Neural cell (in vitro differentiated cells): ENCODE measurements around the gene PAAF1. TPM values are rescaled to one million over a fixed set of nuclear protein-coding genes. Genes with fewer than 3 reads are reported as not detected.

Experiments
- H2AFZ ChIP-seq: fragments of 200-600, 300-800 bp; sonication (generic), shearing (Covaris generic); 2 replicates; pipeline ENCODE4 v1.6.0; 2014; ENCODE audit warnings: low read depth, mild to moderate bottlenecking, antibody characterized with exemption, low read length, moderate library complexity
- H3F3A ChIP-seq: fragments of 200-600 bp; shearing (Covaris generic); 2 replicates; pipeline ENCODE4 v1.6.1; 2016; ENCODE audit warnings: mild to moderate bottlenecking, moderate library complexity, mixed read lengths, antibody characterized with exemption, low read length; ENCODE audit not compliant: insufficient read depth, poor library complexity, severe bottlenecking
- H3K27ac ChIP-seq: fragments of 200-600, 300-800 bp; sonication (generic), shearing (Covaris generic); 2 replicates; pipeline ENCODE4 v1.5.1; 2014; ENCODE audit warnings: mild to moderate bottlenecking, low read length, moderate library complexity
- H3K27me3 ChIP-seq: fragments of 300-800, 200-600 bp; sonication (generic), shearing (Covaris generic); 2 replicates; pipeline ENCODE4 v1.6.0; 2014; ENCODE audit warnings: mild to moderate bottlenecking, low read depth, low read length, moderate library complexity; ENCODE audit not compliant: insufficient read depth
- H3K36me3 ChIP-seq: fragments of 300-800, 200-600 bp; sonication (generic), shearing (Covaris generic); 2 replicates; pipeline ENCODE4 v1.5.1; 2014; ENCODE audit warnings: mild to moderate bottlenecking, antibody characterized with exemption, low read length, moderate library complexity; ENCODE audit not compliant: insufficient read depth
- H3K4me2 ChIP-seq: fragments of 300-800, 200-600 bp; sonication (generic), shearing (Covaris generic); 2 replicates; pipeline ENCODE4 v1.6.0; 2014; ENCODE audit warnings: mild to moderate bottlenecking, low read length
- H3K4me3 ChIP-seq: fragments of 300-800, 200-600 bp; sonication (generic), shearing (Covaris generic); 2 replicates; pipeline ENCODE4 v1.5.1; 2014; ENCODE audit warnings: mild to moderate bottlenecking, low read length, moderate library complexity
- H3K79me2 ChIP-seq: fragments of 200-600 bp; shearing (Covaris generic); replicated peaks from 2 replicates; pipeline ENCODE4 v1.6.0; 2014; ENCODE audit warnings: mild to moderate bottlenecking, low read length, moderate library complexity; ENCODE audit not compliant: insufficient read depth
- H3K9ac ChIP-seq: fragments of 300-800, 200-600 bp; sonication (generic), shearing (Covaris generic); 2 replicates; pipeline ENCODE4 v1.6.1; 2016; ENCODE audit warnings: mild to moderate bottlenecking, low read length, mixed read lengths
- H3K9me2 ChIP-seq: fragments of 200-600 bp; shearing (Covaris generic); 2 replicates; pipeline ENCODE4 v1.6.1; 2016; ENCODE audit warnings: mild to moderate bottlenecking, low read length, mixed read lengths; ENCODE audit not compliant: insufficient read depth
- H3K9me3 ChIP-seq: fragments of 200-600, 300-800 bp; sonication (generic), shearing (Covaris generic); 2 replicates; pipeline ENCODE4 v1.6.1; 2016; ENCODE audit warnings: mild to moderate bottlenecking, mixed run types, low read length, moderate library complexity, mixed read lengths
- H4K20me1 ChIP-seq: fragments of 200-600 bp; shearing (Covaris generic); 2 replicates; pipeline ENCODE4 v1.6.1; 2016; ENCODE audit warnings: mild to moderate bottlenecking, mixed run types; ENCODE audit not compliant: insufficient read depth
- CTCF ChIP-seq: fragments of 450-650 bp; IDR thresholded peaks from 2 replicates; pipeline ENCODE4 v1.5.1; 2014; ENCODE audit warnings: antibody characterized with exemption, mild to moderate bottlenecking, moderate library complexity; ENCODE audit not compliant: poor library complexity, severe bottlenecking
- EP300 ChIP-seq: fragments of 450-650 bp; conservative IDR thresholded peaks from 2 replicates; pipeline ENCODE4 v1.6.1; 2014; ENCODE audit warnings: antibody characterized with exemption, mild to moderate bottlenecking, moderate library complexity; ENCODE audit not compliant: poor library complexity, severe bottlenecking
- EZH2 ChIP-seq: fragments of 200-600, 300-800 bp; shearing (Covaris generic), sonication (generic); IDR thresholded peaks from 2 replicates; pipeline ENCODE4 v1.6.1; 2014; ENCODE audit warnings: antibody characterized with exemption, low read length, borderline replicate concordance, mild to moderate bottlenecking; ENCODE audit not compliant: insufficient read depth, poor library complexity, severe bottlenecking
- MXI1 ChIP-seq: fragments of 450-650 bp; conservative IDR thresholded peaks from 2 replicates; pipeline ENCODE4 v1.6.1; 2014; ENCODE audit warnings: antibody characterized with exemption, mild to moderate bottlenecking; ENCODE audit not compliant: poor library complexity, severe bottlenecking
- POLR2AphosphoS5 ChIP-seq: IDR thresholded peaks from 2 replicates; pipeline ENCODE4 v1.6.1; 2012
- RAD21 ChIP-seq: fragments of 450-650 bp; conservative IDR thresholded peaks from 2 replicates; pipeline ENCODE4 v1.6.1; 2014; ENCODE audit warnings: antibody characterized with exemption, mild to moderate bottlenecking, moderate library complexity
- REST ChIP-seq: IDR thresholded peaks from 2 replicates; pipeline ENCODE4 v1.6.1; 2012; ENCODE audit warnings: borderline replicate concordance
- SMC3 ChIP-seq: fragments of 450-650 bp; conservative IDR thresholded peaks from 2 replicates; pipeline ENCODE4 v1.6.1; 2014; ENCODE audit warnings: antibody characterized with exemption, mild to moderate bottlenecking, moderate library complexity; ENCODE audit not compliant: poor library complexity
- TAF1 ChIP-seq: IDR thresholded peaks from 2 replicates; pipeline ENCODE4 v1.6.1; 2012; ENCODE audit warnings: low read depth
- polyA plus RNA-seq: library from polyadenylated mRNA; depleted of rRNA; stranded (reverse); fragments of >200 nt; gene quantifications from 2 replicates; pipeline ENCODE4 v1.2.3, GENCODE V29; 2014

The PAAF1 gene
- polyA plus RNA-seq, 1 donor from 2014 or later = 80.3 TPM

GRCh38 chr11:73945396-73945795 lies 68.6 kb downstream of the PAAF1 start:
- Histone ChIP-seq H3K9me3 (no peaks in the 10 kb centered on the region), H3K9me2 (no peaks in the 10 kb centered on the region), H3K36me3 (peaks cover 4% of the 10 kb centered on the region), H2AFZ (no peak overlapping the region), H3K4me2 (no peak overlapping the region), H3K27me3 (no peaks in the 10 kb centered on the region), H3K4me3 (no peak overlapping the region), H3K27ac (no peak overlapping the region), H4K20me1 (no peaks in the 10 kb centered on the region), H3K79me2 (no peaks in the 10 kb centered on the region), H3F3A (no peaks in the 10 kb centered on the region), H3K9ac (no peak overlapping the region)
- no peak for TF ChIP-seq SMC3

GRCh38 chr11:73946798-73947458 lies 70.1 kb downstream of the PAAF1 start:
- Histone ChIP-seq H3K4me2 (no peak overlapping the region), H3K9ac (no peak overlapping the region), H3K27me3 (no peaks in the 10 kb centered on the region), H3K79me2 (no peaks in the 10 kb centered on the region), H2AFZ (no peak overlapping the region), H3K9me2 (no peaks in the 10 kb centered on the region), H3K27ac (no peak overlapping the region), H3K9me3 (no peaks in the 10 kb centered on the region), H3K4me3 (no peak overlapping the region), H3F3A (no peaks in the 10 kb centered on the region), H3K36me3 (no peaks in the 10 kb centered on the region), H4K20me1 (no peaks in the 10 kb centered on the region)
- TF ChIP-seq RAD21 = no peak
- no peak for TF ChIP-seq EP300
- TF ChIP-seq SMC3 = no peak
- no peak for TF ChIP-seq TAF1
- no peak for TF ChIP-seq POLR2AphosphoS5
- TF ChIP-seq EZH2 = no peak
- no peak for TF ChIP-seq REST
- no peak for TF ChIP-seq CTCF
- TF ChIP-seq MXI1 = no peak

- H3K9me3 ChIP-seq = no peaks in the 10 kb centered on the region
- no peaks in the 10 kb centered on the region for H3K36me3 ChIP-seq
- no peak for TF ChIP-seq TAF1
These were observed 72.4 kb downstream of the PAAF1 start for GRCh38 chr11:73949246-73949645.

More at GRCh38 chr11:73949246-73949645, 72.4 kb downstream of the PAAF1 start:
- Histone ChIP-seq H3K27me3 (no peaks in the 10 kb centered on the region), H3K79me2 (no peaks in the 10 kb centered on the region), H3K27ac (no peak overlapping the region), H3K4me3 (no peak overlapping the region), H3K9ac (no peak overlapping the region), H3K9me2 (no peaks in the 10 kb centered on the region), H3F3A (no peaks in the 10 kb centered on the region), H3K4me2 (no peak overlapping the region), H4K20me1 (no peaks in the 10 kb centered on the region), H2AFZ (no peak overlapping the region)
